ENCODE data around the gene WNT10A.

DNA sequence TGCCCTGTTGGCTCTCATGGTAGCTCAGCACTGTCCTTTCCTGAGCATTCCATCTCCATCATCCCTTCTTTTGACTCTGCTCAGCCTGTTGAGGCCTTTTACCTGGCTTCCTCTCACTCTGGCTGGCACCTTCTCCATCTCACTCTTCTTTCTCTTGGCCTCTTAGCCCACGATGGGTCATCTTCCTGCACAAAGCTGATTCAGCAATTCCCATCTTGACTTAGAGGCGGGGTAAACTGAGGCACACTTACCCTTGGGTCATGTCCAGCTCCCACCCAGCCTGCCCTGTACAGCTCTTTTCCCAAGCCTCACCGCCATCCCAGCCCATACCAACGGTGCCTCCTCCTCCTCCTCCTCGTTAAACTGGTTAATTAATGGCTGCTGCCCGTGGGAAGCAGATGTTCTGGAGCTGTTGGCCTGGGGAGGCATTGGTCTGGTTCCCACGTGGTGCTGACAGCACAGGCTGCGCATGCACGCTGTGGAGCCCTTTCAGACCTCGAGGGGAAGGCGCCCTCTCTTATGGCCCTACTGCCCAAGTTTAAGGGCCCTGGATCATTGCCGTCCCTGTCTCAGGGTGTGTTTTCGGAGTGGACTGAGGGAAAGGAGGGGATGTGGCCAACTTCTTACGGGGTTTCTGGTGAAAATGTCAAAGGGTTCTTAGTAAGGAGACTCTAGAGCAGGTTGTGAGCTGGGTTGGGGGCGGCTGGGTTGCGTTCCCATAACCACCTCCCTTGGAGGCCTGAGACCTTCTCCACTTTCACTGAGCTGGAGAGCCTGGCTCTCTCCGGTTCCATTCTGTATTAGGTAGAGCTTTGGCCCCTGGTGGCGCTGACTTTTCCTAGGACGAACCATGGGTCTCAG is 10.9 kb downstream of the WNT10A start:
- TF ChIP-seq POLR2A (IDR thresholded peaks at IDR 0.05): no peak
- TF ChIP-seq, protein P1, sequence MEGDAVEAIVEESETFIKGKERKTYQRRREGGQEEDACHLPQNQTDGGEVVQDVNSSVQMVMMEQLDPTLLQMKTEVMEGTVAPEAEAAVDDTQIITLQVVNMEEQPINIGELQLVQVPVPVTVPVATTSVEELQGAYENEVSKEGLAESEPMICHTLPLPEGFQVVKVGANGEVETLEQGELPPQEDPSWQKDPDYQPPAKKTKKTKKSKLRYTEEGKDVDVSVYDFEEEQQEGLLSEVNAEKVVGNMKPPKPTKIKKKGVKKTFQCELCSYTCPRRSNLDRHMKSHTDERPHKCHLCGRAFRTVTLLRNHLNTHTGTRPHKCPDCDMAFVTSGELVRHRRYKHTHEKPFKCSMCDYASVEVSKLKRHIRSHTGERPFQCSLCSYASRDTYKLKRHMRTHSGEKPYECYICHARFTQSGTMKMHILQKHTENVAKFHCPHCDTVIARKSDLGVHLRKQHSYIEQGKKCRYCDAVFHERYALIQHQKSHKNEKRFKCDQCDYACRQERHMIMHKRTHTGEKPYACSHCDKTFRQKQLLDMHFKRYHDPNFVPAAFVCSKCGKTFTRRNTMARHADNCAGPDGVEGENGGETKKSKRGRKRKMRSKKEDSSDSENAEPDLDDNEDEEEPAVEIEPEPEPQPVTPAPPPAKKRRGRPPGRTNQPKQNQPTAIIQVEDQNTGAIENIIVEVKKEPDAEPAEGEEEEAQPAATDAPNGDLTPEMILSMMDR (IDR thresholded peaks at IDR 0.05 in 8 of 11, conservative IDR thresholded peaks at IDR 0.05 in 3 of 11): no peak
- TF ChIP-seq POLR2AphosphoS5 (IDR thresholded peaks at IDR 0.05): no peak
